H1 (cell line): Measurements from ENCODE around the gene MAP3K6. TPM values are rescaled to one million over a fixed set of nuclear protein-coding genes. Genes with fewer than 3 reads are reported as not detected.

Experiments
- CTCF ChIA-PET: fragments of 300-600 bp; sonication (Branson Sonifier 250); formaldehyde crosslinking; loops from one replicate; lab custom pipeline; 2021; ENCODE audit not compliant: partially characterized antibody; lab: Charles Lee
- POLR2A ChIA-PET: fragments of 300-600 bp; sonication (Branson Sonifier 250); formaldehyde crosslinking; loops from one replicate; lab custom pipeline; 2021; ENCODE audit warnings: inconsistent platforms; ENCODE audit not compliant: partially characterized antibody; lab: Charles Lee
- DNase-seq, 2 experiments: peaks; one replicate each; pipeline versions ENCODE4 v3.0.0 to v3.0.0-alpha.2; 2010 to 2022; ENCODE audit warnings: low spot score in 2 of 2, low read depth in 1 of 2, mixed read lengths in 1 of 2
- FAIRE-seq: peaks from 2 replicates; lab custom pipeline; 2011; peaks lifted over from hg19 to GRCh38; lab: Jason Lieb, UNC
- H2AFZ ChIP-seq: 2 replicates; pipeline ENCODE4 v1.8.1; 2012; ENCODE audit warnings: low read length, inconsistent platforms
- H2AK5ac ChIP-seq: 2 replicates; pipeline ENCODE4 v1.6.1; 2013; ENCODE audit warnings: low read depth, low read length
- H2BK120ac ChIP-seq: replicated peaks from 2 replicates; pipeline ENCODE3; 2013; ENCODE audit warnings: low read depth, low read length, inconsistent platforms
- H2BK12ac ChIP-seq: 2 replicates; pipeline ENCODE4 v1.6.1; 2013; ENCODE audit warnings: low read depth, low read length
- H2BK15ac ChIP-seq: 2 replicates; pipeline ENCODE4 v1.6.1; 2013; ENCODE audit warnings: low read length
- H2BK20ac ChIP-seq: 2 replicates; pipeline ENCODE4 v1.6.1; 2013; ENCODE audit warnings: low read length
- H2BK5ac ChIP-seq: 2 replicates; pipeline ENCODE4 v1.6.1; 2013; ENCODE audit warnings: low read depth, low read length
- H3K14ac ChIP-seq: 2 replicates; pipeline ENCODE4 v1.6.1; 2013; ENCODE audit warnings: inconsistent platforms; ENCODE audit not compliant: insufficient read length
- H3K18ac ChIP-seq: 2 replicates; pipeline ENCODE4 v1.6.1; 2013; ENCODE audit warnings: low read length; ENCODE audit errors: extremely low read depth
- H3K23ac ChIP-seq: 2 replicates; pipeline ENCODE4 v1.6.1; 2013; ENCODE audit warnings: inconsistent platforms; ENCODE audit not compliant: insufficient read length
- H3K23me2 ChIP-seq: 2 replicates; pipeline ENCODE4 v1.6.1; 2013; ENCODE audit warnings: low read depth, low read length
- H3K27ac ChIP-seq: 2 replicates; pipeline ENCODE4 v1.6.1; 2011; ENCODE audit warnings: low read depth, low read length, inconsistent platforms
- H3K27me3 ChIP-seq, 4 experiments: replicated peaks in 1 of 4; 1 replicate in 1 of 4; 2 replicates in 3 of 4; pipeline versions ENCODE4 v1.6.1 to v1.8.1; 2011 to 2013; ENCODE audit warnings: low read length in 3 of 4, mild to moderate bottlenecking in 3 of 4, inconsistent platforms in 2 of 4, mixed read lengths in 2 of 4, moderate library complexity in 1 of 4; ENCODE audit not compliant: control insufficient read depth in 3 of 4, insufficient read depth in 3 of 4; ENCODE audit errors: extremely low read depth in 1 of 4
- H3K36me3 ChIP-seq, 4 experiments: 2 replicates each; pipeline versions ENCODE4 v1.6.1 to v1.8.1; 2011 to 2013; ENCODE audit warnings: mild to moderate bottlenecking in 4 of 4, low read length in 3 of 4, moderate library complexity in 2 of 4, control low read depth in 1 of 4, inconsistent platforms in 1 of 4; ENCODE audit not compliant: insufficient read depth in 4 of 4, control insufficient read depth in 2 of 4
- H3K4ac ChIP-seq: replicated peaks from 2 replicates; pipeline ENCODE3; 2013; ENCODE audit warnings: low read length, low read depth, mixed read lengths, inconsistent platforms; ENCODE audit not compliant: insufficient read length
- H3K4me1 ChIP-seq, 4 experiments: replicated peaks in 1 of 4; 1 replicate in 1 of 4; 2 replicates in 3 of 4; pipeline versions ENCODE4 v1.6.1 to v1.8.1; 2011 to 2013; ENCODE audit warnings: low read length in 3 of 4, inconsistent platforms in 2 of 4, mixed read lengths in 1 of 4; ENCODE audit not compliant: insufficient read depth in 4 of 4, control insufficient read depth in 3 of 4
- H3K4me2 ChIP-seq, 2 experiments: 2 replicates each; pipeline versions ENCODE4 v1.6.1 to v1.8.1; 2011 to 2013; ENCODE audit warnings: low read depth in 2 of 2, low read length in 2 of 2, control low read depth in 1 of 2, inconsistent platforms in 1 of 2, mild to moderate bottlenecking in 1 of 2; ENCODE audit not compliant: insufficient read depth in 1 of 2
- H3K4me3 ChIP-seq, 4 experiments: fragments of 200-600, 300-600 bp in 1 of 4; sonication (generic), shearing (Covaris generic), sonication (Bioruptor Twin) in 1 of 4; 2 replicates each; pipeline versions ENCODE4 v1.5.1 to v1.8.1; 2011 to 2016; ENCODE audit warnings: low read length in 4 of 4, low read depth in 3 of 4, control low read depth in 2 of 4, inconsistent platforms in 2 of 4, mild to moderate bottlenecking in 2 of 4, mixed read lengths in 1 of 4, moderate library complexity in 1 of 4; ENCODE audit not compliant: insufficient read depth in 2 of 4; ENCODE audit errors: extremely low read depth in 1 of 4
- H3K56ac ChIP-seq: replicated peaks from 2 replicates; pipeline ENCODE3; 2013; ENCODE audit warnings: low read depth, mild to moderate bottlenecking, mixed read lengths, low read length, inconsistent platforms; ENCODE audit not compliant: insufficient read length
- H3K79me1 ChIP-seq: 2 replicates; pipeline ENCODE4 v1.6.1; 2013; ENCODE audit warnings: low read depth, low read length, control low read depth
- H3K79me2 ChIP-seq, 2 experiments: 2 replicates each; pipeline versions ENCODE4 v1.6.1 to v1.8.1; 2012 to 2013; ENCODE audit warnings: low read length in 2 of 2, mild to moderate bottlenecking in 2 of 2, inconsistent platforms in 1 of 2; ENCODE audit not compliant: insufficient read depth in 2 of 2, control insufficient read depth in 1 of 2
- H3K9ac ChIP-seq, 4 experiments: replicated peaks in 1 of 4; 1 replicate in 1 of 4; 2 replicates in 3 of 4; pipeline versions ENCODE4 v1.6.1 to v1.8.1; 2011 to 2013; ENCODE audit warnings: low read depth in 3 of 4, low read length in 3 of 4, control low read depth in 2 of 4, mild to moderate bottlenecking in 2 of 4, moderate library complexity in 2 of 4, inconsistent platforms in 1 of 4; ENCODE audit errors: extremely low read depth in 1 of 4
- H3K9me3 ChIP-seq, 2 experiments: 2 replicates each; pipeline versions ENCODE4 v1.6.1 to v1.8.1; 2012 to 2013; ENCODE audit warnings: mild to moderate bottlenecking in 2 of 2, moderate library complexity in 2 of 2, control low read depth in 1 of 2, inconsistent platforms in 1 of 2, low read depth in 1 of 2, low read length in 1 of 2, mixed read lengths in 1 of 2; ENCODE audit not compliant: insufficient read depth in 2 of 2
- H4K20me1 ChIP-seq, 2 experiments: replicated peaks in 1 of 2; 2 replicates each; pipeline versions ENCODE3 to v1.8.1; 2011 to 2013; ENCODE audit warnings: inconsistent platforms in 2 of 2, low read length in 2 of 2, mild to moderate bottlenecking in 1 of 2; ENCODE audit not compliant: insufficient read depth in 2 of 2, control insufficient read depth in 1 of 2
- H4K5ac ChIP-seq: 2 replicates; pipeline ENCODE4 v1.6.1; 2013; ENCODE audit warnings: low read length, low read depth, mixed read lengths, inconsistent platforms; ENCODE audit not compliant: insufficient read length
- H4K8ac ChIP-seq: 2 replicates; pipeline ENCODE4 v1.8.0; 2013; ENCODE audit warnings: mild to moderate bottlenecking, moderate library complexity, low read length, inconsistent platforms; ENCODE audit not compliant: insufficient read depth; ENCODE audit errors: extremely low read depth
- H4K91ac ChIP-seq: replicated peaks from 2 replicates; pipeline ENCODE3; 2013; ENCODE audit warnings: low read length, mixed read lengths, inconsistent platforms; ENCODE audit not compliant: insufficient read length
- ASH2L ChIP-seq: fragments of 200-600, 300-600 bp; sonication (generic); IDR thresholded peaks from one replicate; pipeline ENCODE4 v1.7.1; 2017; ENCODE audit warnings: low read length
- BCL11A ChIP-seq, 2 experiments: IDR thresholded peaks; one replicate each; pipeline ENCODE4 v1.6.1; 2011; ENCODE audit warnings: low read depth in 2 of 2, low read length in 2 of 2, mild to moderate bottlenecking in 2 of 2
- CTBP2 ChIP-seq: IDR thresholded peaks from 2 replicates; pipeline ENCODE4 v1.7.0; 2011; ENCODE audit warnings: borderline replicate concordance, mild to moderate bottlenecking, moderate library complexity, mixed read lengths, low read length; ENCODE audit not compliant: insufficient read depth, insufficient read length
- EZH2 ChIP-seq: fragments of 200-600 bp; sonication (generic); IDR thresholded peaks from 2 replicates; pipeline ENCODE4 v1.7.1; 2012; ENCODE audit warnings: low read depth, mild to moderate bottlenecking, moderate library complexity, low read length, inconsistent platforms; ENCODE audit not compliant: severe bottlenecking
- GABPA ChIP-seq: IDR thresholded peaks from 2 replicates; pipeline ENCODE4 v1.6.1; 2011; ENCODE audit warnings: mild to moderate bottlenecking, low read length, moderate library complexity, borderline replicate concordance; ENCODE audit not compliant: insufficient read depth
- RAD21 ChIP-seq, 2 experiments: IDR thresholded peaks in 1 of 2; conservative IDR thresholded peaks in 1 of 2; 2 replicates each; pipeline ENCODE4 v1.6.1; 2011; ENCODE audit warnings: low read depth in 2 of 2, low read length in 2 of 2, improper control_type of control experiment in 1 of 2, inconsistent platforms in 1 of 2, mild to moderate bottlenecking in 1 of 2, moderate library complexity in 1 of 2
- RBBP5 ChIP-seq: IDR thresholded peaks from 2 replicates; pipeline ENCODE4 v1.7.1; 2012; ENCODE audit warnings: low read depth, mild to moderate bottlenecking, inconsistent platforms, low read length, moderate library complexity, borderline replicate concordance
- SAP30 ChIP-seq: fragments of 300-600 bp; sonication (generic); IDR thresholded peaks from 2 replicates; pipeline ENCODE4 v1.7.1; 2012; ENCODE audit warnings: low read length, moderate library complexity, mild to moderate bottlenecking, inconsistent platforms; ENCODE audit not compliant: insufficient read depth, insufficient replicate concordance
- TCF12 ChIP-seq: IDR thresholded peaks from 2 replicates; pipeline ENCODE4 v1.6.1; 2011; ENCODE audit warnings: low read depth, mild to moderate bottlenecking, low read length
- TEAD4 ChIP-seq: IDR thresholded peaks from 2 replicates; pipeline ENCODE4 v1.6.1; 2012; ENCODE audit warnings: low read depth, low read length, inconsistent platforms, mixed read lengths
- ZNF274 ChIP-seq: IDR thresholded peaks from 2 replicates; pipeline ENCODE4 v1.7.0; 2012; ENCODE audit warnings: low read length, borderline replicate concordance; ENCODE audit errors: extremely low read depth
- WGBS, 2 experiments: shearing (Covaris generic) in 1 of 2; methylation state at CpG; one replicate each; pipeline versions ENCODE4 v1.1.6 to v1.1.7; 2013 to 2015; ENCODE audit warnings: low lambda C conversion rate in 2 of 2, mixed read lengths in 2 of 2, inconsistent platforms in 1 of 2, low coverage in 1 of 2, missing lambda C conversion rate in 1 of 2; ENCODE audit not compliant: insufficient replicate concordance in 2 of 2, insufficient coverage in 1 of 2, insufficient read length in 1 of 2; ENCODE audit errors: extremely low coverage in 1 of 2, missing lambda C conversion rate in 1 of 2; 5-methylcytosine and 5-hydroxymethylcytosine counted together
- polyA plus RNA-seq, 7 experiments: library from polyadenylated mRNA; depleted of rRNA in 3 of 7; stranded (reverse) in 5 of 7; unstranded in 2 of 7; fragments of >200 nt in 5 of 7; fragments of 200-250 nt in 2 of 7; gene quantifications; 1 replicate in 5 of 7; 2 replicates in 1 of 7; 4 replicates in 1 of 7; pipeline versions ENCODE4 v1.2.1 to v1.2.3, GENCODE V29; 2011 to 2013; ENCODE audit warnings: missing spikeins in 2 of 7, mixed read lengths in 2 of 7
- total RNA-seq: library from RNA; stranded (reverse); fragmentation: NEBNext Ultra II Directional; extraction: Animal tissue kit (Norgen Biotek cat#: 25700); gene quantifications from 2 replicates; pipeline ENCODE4 v1.2.1, GENCODE V29; 2021

The MAP3K6 gene
- total and polyA plus RNA-seq, 2 of the 8 experiments (the other 6 are each of a cell fraction or from before 2014, with no cell fraction given): 7.4 to 7.6 TPM

DNA sequence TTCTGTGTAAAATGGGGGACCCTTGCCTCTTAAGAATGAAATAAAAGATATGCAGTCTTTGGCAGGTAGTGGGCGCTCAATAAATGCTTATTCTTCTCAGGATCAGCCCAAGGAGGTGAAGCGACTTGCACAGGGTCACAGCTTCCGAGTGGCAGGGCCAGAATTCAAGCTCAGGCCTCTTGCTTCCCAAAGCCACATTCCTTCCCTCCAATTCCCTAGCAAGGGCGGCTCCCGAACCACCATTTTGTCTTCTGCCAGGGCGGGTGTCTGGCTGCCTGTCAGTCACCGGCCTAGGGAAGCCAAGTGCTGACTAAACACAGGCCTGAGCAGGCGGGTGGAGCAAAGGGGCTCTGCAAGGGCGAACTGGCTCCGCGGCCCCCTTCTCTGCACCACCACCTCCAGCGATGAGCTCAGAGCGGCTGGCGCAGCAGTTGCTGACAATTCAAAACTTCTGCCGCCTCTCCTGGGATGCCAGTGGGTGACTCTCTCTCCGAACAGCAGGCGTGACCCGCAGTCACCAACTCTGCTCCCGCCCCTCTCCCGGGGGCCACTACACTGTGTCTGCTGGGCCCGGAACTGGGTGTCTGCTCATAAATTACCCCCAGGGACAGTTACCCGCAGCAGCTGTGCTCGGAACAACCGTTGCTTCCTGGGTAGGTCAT lies 36.4 kb upstream of the MAP3K6 start:
- Histone ChIP-seq H2BK12ac (no peak overlapping the region), H4K20me1 (peaks cover 0 to 4% of the 10 kb centered on the region in 2 experiments), H3K4me3 (no peak overlapping the region), H3K9me3 (no peaks in the 10 kb centered on the region), H2AK5ac (no peak overlapping the region), H3K4me1 (peaks cover 12 to 43% (median 19%) of the 10 kb centered on the region in 4 experiments), H3K56ac (no peak overlapping the region), H3K79me1 (no peaks in the 10 kb centered on the region), H2BK20ac (no peak overlapping the region), H3K14ac (no peak overlapping the region), H4K91ac (no peak overlapping the region), H2BK120ac (no peak overlapping the region), H3K36me3 (peaks cover 0 to 12% (median 4%) of the 10 kb centered on the region in 4 experiments; a peak in 4 of 8 replicates), H2AFZ (no peak overlapping the region), H3K27ac (peak overlapping the region; percentile 1; the same call in 1 of the 2 replicates), H4K5ac (no peak overlapping the region), H3K27me3 (no peaks in the 10 kb centered on the region), H3K4me2 (no peak overlapping the region), H2BK5ac (peak overlapping the region; percentile 46; the same call in 1 of the 2 replicates), H4K8ac (peak overlapping the region; percentile 39), H3K23me2 (no peaks in the 10 kb centered on the region), H3K4ac (no peak overlapping the region), H3K18ac (no peak overlapping the region), H3K9ac (peak overlapping the region in 2 of 4 experiments; percentile 3 to 4; a peak in 1 of 7 replicates), H3K23ac (no peak overlapping the region), H2BK15ac (no peak overlapping the region), H3K79me2 (no peaks in the 10 kb centered on the region)
- FAIRE-seq (no peak), DNase-seq (peak in 1 of 2 experiments; percentile 71)
- POLR2A ChIA-PET: interaction anchor here (0.5 to 1.9 kb wide), 10 partner anchors 21 to 248 kb away, joined by 3 to 6 read pairs (median 4); partner anchors contain the start of gene SLC9A1
- CTCF ChIA-PET: interaction anchor here (0.8 to 37.8 kb wide), 30 partner anchors 8 to 370 kb away, joined by 3 to 863 read pairs (median 5); partner anchors contain the start of genes AHDC1, GPR3, MAP3K6 and STX12
- WGBS, 2 experiments: 78% methylated on average over 24 of the region's 24 CpGs; no CpG with 5 or more reads in 1 of the 2 experiments
- TF ChIP-seq RBBP5 (no peak), GABPA (no peak; the same call in 1 of the 2 replicates), TCF12 (no peak), RAD21 (IDR thresholded peaks at IDR 0.05 in 1 of 2, conservative IDR thresholded peaks at IDR 0.05 in 1 of 2; ENCODE audit: low read depth in 2 of 2, low read length in 2 of 2) (peak; percentile 36 to 46; a peak in 3 of 4 replicates), TEAD4 (0 out of 2 replicates have a peak, but pooled peaks have one; percentile 44), SAP30 (no peak), EZH2 (no peak), ASH2L (no peak), ZNF274 (no peak), BCL11A (IDR thresholded peaks at IDR 0.05; ENCODE audit: low read depth in 2 of 2, low read length in 2 of 2) (no peak), CTBP2 (no peak)
